ENCODE results near the gene HOGA1.

DNA sequence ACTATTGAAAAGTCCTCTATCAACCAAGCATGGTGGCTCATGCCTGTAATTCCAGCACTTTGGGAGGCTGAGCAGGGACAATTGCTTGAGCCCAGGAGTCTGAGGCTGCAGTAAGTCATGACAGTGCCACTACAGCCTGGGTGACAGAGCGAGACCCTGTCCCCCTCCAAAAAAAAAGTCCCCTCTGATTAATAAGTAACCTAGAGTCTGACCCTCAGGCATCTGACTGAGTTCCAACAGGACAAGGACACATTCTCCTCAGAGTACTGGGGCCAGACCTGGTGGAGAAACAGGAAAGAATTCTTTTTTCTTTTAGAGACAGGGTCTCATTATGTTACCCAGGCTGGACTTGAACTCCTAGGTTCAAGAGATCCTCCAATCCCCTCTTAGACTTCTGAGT lies 39.1 kb downstream of the HOGA1 start:
- TF ChIP-seq, protein P1, sequence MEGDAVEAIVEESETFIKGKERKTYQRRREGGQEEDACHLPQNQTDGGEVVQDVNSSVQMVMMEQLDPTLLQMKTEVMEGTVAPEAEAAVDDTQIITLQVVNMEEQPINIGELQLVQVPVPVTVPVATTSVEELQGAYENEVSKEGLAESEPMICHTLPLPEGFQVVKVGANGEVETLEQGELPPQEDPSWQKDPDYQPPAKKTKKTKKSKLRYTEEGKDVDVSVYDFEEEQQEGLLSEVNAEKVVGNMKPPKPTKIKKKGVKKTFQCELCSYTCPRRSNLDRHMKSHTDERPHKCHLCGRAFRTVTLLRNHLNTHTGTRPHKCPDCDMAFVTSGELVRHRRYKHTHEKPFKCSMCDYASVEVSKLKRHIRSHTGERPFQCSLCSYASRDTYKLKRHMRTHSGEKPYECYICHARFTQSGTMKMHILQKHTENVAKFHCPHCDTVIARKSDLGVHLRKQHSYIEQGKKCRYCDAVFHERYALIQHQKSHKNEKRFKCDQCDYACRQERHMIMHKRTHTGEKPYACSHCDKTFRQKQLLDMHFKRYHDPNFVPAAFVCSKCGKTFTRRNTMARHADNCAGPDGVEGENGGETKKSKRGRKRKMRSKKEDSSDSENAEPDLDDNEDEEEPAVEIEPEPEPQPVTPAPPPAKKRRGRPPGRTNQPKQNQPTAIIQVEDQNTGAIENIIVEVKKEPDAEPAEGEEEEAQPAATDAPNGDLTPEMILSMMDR (conservative IDR thresholded peaks at IDR 0.05; ENCODE audit: low read depth in 2 of 2): no peak
- TF ChIP-seq POLR2AphosphoS5 (IDR thresholded peaks at IDR 0.05; ENCODE audit: low read depth) (no peak), EZH2phosphoT487 (IDR thresholded peaks at IDR 0.05; ENCODE audit: unreplicated experiment) (no peak), EZH2 (IDR thresholded peaks at IDR 0.05; ENCODE audit: low read depth, unreplicated experiment) (no peak), CREB1 (CRISPR knock-in tag; IDR thresholded peaks at IDR 0.05; ENCODE audit: low read depth) (no peak)
- TF ChIP-seq, protein P2, sequence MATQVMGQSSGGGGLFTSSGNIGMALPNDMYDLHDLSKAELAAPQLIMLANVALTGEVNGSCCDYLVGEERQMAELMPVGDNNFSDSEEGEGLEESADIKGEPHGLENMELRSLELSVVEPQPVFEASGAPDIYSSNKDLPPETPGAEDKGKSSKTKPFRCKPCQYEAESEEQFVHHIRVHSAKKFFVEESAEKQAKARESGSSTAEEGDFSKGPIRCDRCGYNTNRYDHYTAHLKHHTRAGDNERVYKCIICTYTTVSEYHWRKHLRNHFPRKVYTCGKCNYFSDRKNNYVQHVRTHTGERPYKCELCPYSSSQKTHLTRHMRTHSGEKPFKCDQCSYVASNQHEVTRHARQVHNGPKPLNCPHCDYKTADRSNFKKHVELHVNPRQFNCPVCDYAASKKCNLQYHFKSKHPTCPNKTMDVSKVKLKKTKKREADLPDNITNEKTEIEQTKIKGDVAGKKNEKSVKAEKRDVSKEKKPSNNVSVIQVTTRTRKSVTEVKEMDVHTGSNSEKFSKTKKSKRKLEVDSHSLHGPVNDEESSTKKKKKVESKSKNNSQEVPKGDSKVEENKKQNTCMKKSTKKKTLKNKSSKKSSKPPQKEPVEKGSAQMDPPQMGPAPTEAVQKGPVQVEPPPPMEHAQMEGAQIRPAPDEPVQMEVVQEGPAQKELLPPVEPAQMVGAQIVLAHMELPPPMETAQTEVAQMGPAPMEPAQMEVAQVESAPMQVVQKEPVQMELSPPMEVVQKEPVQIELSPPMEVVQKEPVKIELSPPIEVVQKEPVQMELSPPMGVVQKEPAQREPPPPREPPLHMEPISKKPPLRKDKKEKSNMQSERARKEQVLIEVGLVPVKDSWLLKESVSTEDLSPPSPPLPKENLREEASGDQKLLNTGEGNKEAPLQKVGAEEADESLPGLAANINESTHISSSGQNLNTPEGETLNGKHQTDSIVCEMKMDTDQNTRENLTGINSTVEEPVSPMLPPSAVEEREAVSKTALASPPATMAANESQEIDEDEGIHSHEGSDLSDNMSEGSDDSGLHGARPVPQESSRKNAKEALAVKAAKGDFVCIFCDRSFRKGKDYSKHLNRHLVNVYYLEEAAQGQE (IDR thresholded peaks at IDR 0.05; ENCODE audit: unreplicated experiment): no peak
- TF ChIP-seq, protein P3, sequence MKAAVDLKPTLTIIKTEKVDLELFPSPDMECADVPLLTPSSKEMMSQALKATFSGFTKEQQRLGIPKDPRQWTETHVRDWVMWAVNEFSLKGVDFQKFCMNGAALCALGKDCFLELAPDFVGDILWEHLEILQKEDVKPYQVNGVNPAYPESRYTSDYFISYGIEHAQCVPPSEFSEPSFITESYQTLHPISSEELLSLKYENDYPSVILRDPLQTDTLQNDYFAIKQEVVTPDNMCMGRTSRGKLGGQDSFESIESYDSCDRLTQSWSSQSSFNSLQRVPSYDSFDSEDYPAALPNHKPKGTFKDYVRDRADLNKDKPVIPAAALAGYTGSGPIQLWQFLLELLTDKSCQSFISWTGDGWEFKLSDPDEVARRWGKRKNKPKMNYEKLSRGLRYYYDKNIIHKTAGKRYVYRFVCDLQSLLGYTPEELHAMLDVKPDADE (IDR thresholded peaks at IDR 0.05): no peak

Data from GM23338 (cell line).